Effector CD4-positive, alpha-beta T cell (primary cell): ENCODE results near the gene TIAL1.
A peak's percentile ranks its signal among the peaks of the same experiment; 100 is the strongest.
"Not testable (repeated sequence)": the region's sequence is repeated elsewhere in the genome, so short reads cannot be mapped to it uniquely, and the experiment has no call there.

Source experiments
- DNase-seq: peaks from one replicate; pipeline ENCODE4 v3.0.0-alpha.2; 2020
- total RNA-seq: gene quantifications from one replicate; lab custom pipeline; 2026; lab: John Stamatoyannopoulos, UW

Gene TIAL1
- 108 reads per million, percentile 84 among the genes with 10 or more reads in this experiment for total RNA-seq

- DNase-seq: peak; percentile 94
These were observed at the start of gene TIAL1 for GRCh38 chr10:119596537-119597404. Gene TIAL1 (minus strand): TSS chr10:119596964. CDS start chr10:119596465, 499 bp downstream.

GRCh38 chr10:119644994-119645393 lies 48.2 kb upstream of the TIAL1 start:
- no peak for DNase-seq

- no peak for DNase-seq
These were observed 47.5 kb upstream of the TIAL1 start for GRCh38 chr10:119644205-119644814.

- DNase-seq: no peak
These were observed 46.8 kb upstream of the TIAL1 start for GRCh38 chr10:119643306-119644204.

- no peak for DNase-seq
These were observed 45.9 kb upstream of the TIAL1 start for GRCh38 chr10:119642556-119643111.

- no peak for DNase-seq
These were observed 44.2 kb upstream of the TIAL1 start for GRCh38 chr10:119640875-119641526.

GRCh38 chr10:119640384-119640783 lies 43.6 kb upstream of the TIAL1 start:
- no peak for DNase-seq

GRCh38 chr10:119638982-119639381 lies 42.2 kb upstream of the TIAL1 start:
- no peak for DNase-seq

- DNase-seq: no peak
These were observed 40.9 kb upstream of the TIAL1 start for GRCh38 chr10:119637631-119638030.

- no peak for DNase-seq
These were observed 37.4 kb upstream of the TIAL1 start for GRCh38 chr10:119634219-119634544.

- no peak for DNase-seq
These were observed 36.9 kb upstream of the TIAL1 start for GRCh38 chr10:119633538-119634218.

- DNase-seq: no peak
These were observed 33.5 kb upstream of the TIAL1 start for GRCh38 chr10:119630300-119630699.

- no peak for DNase-seq
These were observed 29.0 kb upstream of the TIAL1 start for GRCh38 chr10:119625570-119626280.

- DNase-seq: no peak
These were observed 24.3 kb upstream of the TIAL1 start for GRCh38 chr10:119621078-119621384.

GRCh38 chr10:119620241-119621077 lies 23.7 kb upstream of the TIAL1 start:
- no peak for DNase-seq

GRCh38 chr10:119619811-119620210 lies 23.0 kb upstream of the TIAL1 start:
- DNase-seq: not testable (repeated sequence)

GRCh38 chr10:119619215-119619614 lies 22.5 kb upstream of the TIAL1 start:
- no peak for DNase-seq

- DNase-seq: no peak
These were observed 20.3 kb upstream of the TIAL1 start for GRCh38 chr10:119616882-119617570.

- DNase-seq: no peak
These were observed 17.9 kb upstream of the TIAL1 start for GRCh38 chr10:119614686-119615085.

GRCh38 chr10:119613741-119614140 lies 17.0 kb upstream of the TIAL1 start:
- no peak for DNase-seq
